PC-9 (cell line): ENCODE data around the gene TMEM131L. TPM values are rescaled to one million over a fixed set of nuclear protein-coding genes. Genes with fewer than 3 reads are reported as not detected.
"Not testable (repeated sequence)": the region's sequence is repeated elsewhere in the genome, so short reads cannot be mapped to it uniquely, and the experiment has no call there.

Source experiments
- BruUV-seq: library from RNA; stranded (reverse); fragments of 400-500 nt; replicated peaks from 2 replicates; lab custom pipeline; 2021; lab: Mats Ljungman, UMichigan
- CTCF ChIA-PET: fragments of 300-600 bp; sonication (Branson Sonifier 250); formaldehyde crosslinking; loops from one replicate; lab custom pipeline; 2022; ENCODE audit warnings: antibody characterized with exemption; lab: Charles Lee
- POLR2A ChIA-PET: fragments of 300-600 bp; sonication (Branson Sonifier 250); formaldehyde crosslinking; loops from one replicate; lab custom pipeline; 2022; ENCODE audit warnings: antibody characterized with exemption; ENCODE audit not compliant: unreplicated experiment; lab: Charles Lee
- DNase-seq, 2 experiments: peaks; one replicate each; pipeline versions ENCODE4 v3.0.0 to v3.0.0-alpha.2; 2015 to 2022; ENCODE audit warnings: mixed read lengths in 1 of 2
- H2AFZ ChIP-seq: fragments of 200-600 bp; sonication (generic); 2 replicates; pipeline ENCODE4 v1.8.1; 2017; ENCODE audit warnings: antibody characterized with exemption
- H3F3A ChIP-seq: fragments of 200-600 bp; sonication (generic); 2 replicates; pipeline ENCODE4 v1.8.1; 2017; ENCODE audit warnings: antibody characterized with exemption, mild to moderate bottlenecking, low read depth; ENCODE audit not compliant: insufficient read depth
- H3K27ac ChIP-seq: fragments of 200-600 bp; sonication (generic); 2 replicates; pipeline ENCODE4 v1.6.1; 2016; ENCODE audit warnings: mixed run types
- H3K27me3 ChIP-seq: fragments of 200-600 bp; sonication (generic); 2 replicates; pipeline ENCODE4 v1.6.1; 2016; ENCODE audit warnings: low read depth, mixed run types; ENCODE audit not compliant: insufficient read depth
- H3K36me3 ChIP-seq: fragments of 200-600 bp; sonication (generic); 2 replicates; pipeline ENCODE4 v1.6.1; 2016; ENCODE audit warnings: low read depth, mixed run types
- H3K4me1 ChIP-seq: fragments of 200-600 bp; sonication (generic); replicated peaks from 2 replicates; pipeline ENCODE4 v1.6.1; 2016; ENCODE audit warnings: mixed run types; ENCODE audit not compliant: insufficient read depth
- H3K4me2 ChIP-seq: fragments of 200-600 bp; sonication (generic); 2 replicates; pipeline ENCODE4 v1.6.1; 2017; ENCODE audit warnings: mixed run types
- H3K4me3 ChIP-seq: fragments of 200-600 bp; sonication (generic); 2 replicates; pipeline ENCODE4 v1.6.1; 2016; ENCODE audit warnings: mixed run types
- H3K79me2 ChIP-seq: fragments of 200-600 bp; sonication (generic); 2 replicates; pipeline ENCODE4 v1.6.1; 2017; ENCODE audit warnings: low read depth, mixed run types
- H3K9me2 ChIP-seq: fragments of 200-600 bp; sonication (generic); 2 replicates; pipeline ENCODE4 v1.8.1; 2017; ENCODE audit warnings: mild to moderate bottlenecking; ENCODE audit not compliant: insufficient read depth
- H3K9me3 ChIP-seq: fragments of 200-600 bp; sonication (generic); 2 replicates; pipeline ENCODE4 v1.8.1; 2016; ENCODE audit warnings: low read depth; ENCODE audit not compliant: insufficient read depth
- H4K20me1 ChIP-seq: fragments of 200-600 bp; sonication (generic); 2 replicates; pipeline ENCODE4 v1.8.1; 2017; ENCODE audit not compliant: insufficient read depth
- EZH2 ChIP-seq: fragments of 200-600 bp; sonication (generic); IDR thresholded peaks from 2 replicates; pipeline ENCODE4 v1.8.0; 2017; ENCODE audit warnings: antibody characterized with exemption, low read depth
- intact Hi-C: fragments of 100-400 bp; cut with micrococcal nuclease; formaldehyde crosslinking; loops from one replicate; pipeline ENCODE4 v1.10.0; 2022; ENCODE audit not compliant: unreplicated experiment
- total RNA-seq: library from RNA; stranded (reverse); gene quantifications from 2 replicates; pipeline ENCODE4 v1.2.3, GENCODE V29; 2021
- TF ChIP-seq, protein P1 (sequence below): fragments of 200-600 bp; sonication (generic); conservative IDR thresholded peaks from 2 replicates; pipeline ENCODE4 v1.6.1; 2017; ENCODE audit warnings: mixed run types, antibody characterized with exemption, mild to moderate bottlenecking, moderate library complexity

Gene TMEM131L
- total RNA-seq, 1 experiment from 2014 or later, result 3.8 TPM

DNA sequence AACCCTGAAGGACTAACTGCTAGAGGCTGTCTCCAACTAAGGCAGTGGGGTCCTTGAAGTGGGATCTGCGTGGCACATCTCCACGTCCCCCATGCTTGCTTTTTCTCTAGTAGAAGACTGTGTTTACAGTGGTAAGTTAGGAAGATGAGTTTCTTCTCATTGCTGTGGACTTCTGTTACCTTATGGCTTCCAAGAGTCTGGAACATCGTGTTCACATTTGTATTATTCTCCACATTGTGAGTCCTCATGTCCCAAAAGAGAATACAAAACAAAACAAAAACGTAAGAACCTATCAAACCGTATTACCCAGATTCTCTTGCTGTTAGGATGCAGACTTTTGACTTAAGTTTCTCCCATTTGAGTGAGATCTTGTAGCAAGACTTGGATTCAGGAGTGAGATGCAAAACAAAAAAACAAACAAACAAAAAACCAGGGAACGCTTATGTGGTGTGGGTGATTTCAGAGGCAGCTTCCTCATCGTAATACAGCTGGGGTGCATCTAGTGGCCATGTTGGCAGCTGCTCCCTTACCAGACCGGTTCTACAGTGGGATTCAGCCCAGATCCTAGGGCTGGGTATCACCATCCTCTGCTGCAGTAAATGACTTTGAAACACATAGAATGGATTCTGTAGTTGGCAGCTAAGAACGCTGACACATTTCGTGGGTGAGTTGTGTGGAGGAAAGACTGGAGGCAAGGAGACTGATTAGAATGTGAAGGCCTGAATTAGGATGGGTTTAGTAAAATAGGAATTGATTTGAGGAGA lies 41.3 kb downstream of the TMEM131L start:
- no peak overlapping the region for H3K4me2 ChIP-seq
- H2AFZ ChIP-seq, result no peak overlapping the region
- H3K4me1 ChIP-seq, result peaks cover 19% of the 10 kb centered on the region
- H3F3A ChIP-seq, result no peaks in the 10 kb centered on the region
- H3K9me3 ChIP-seq, result no peaks in the 10 kb centered on the region
- DNase-seq, result no peak
- no peak overlapping the region for H3K4me3 ChIP-seq
- POLR2A ChIA-PET, result no interaction called here
- no peak overlapping the region for H3K27ac ChIP-seq
- H3K9me2 ChIP-seq, result no peaks in the 10 kb centered on the region
- intact Hi-C loops, result no loop called here
- no peaks in the 10 kb centered on the region for H4K20me1 ChIP-seq
- CTCF ChIA-PET, result no interaction called here
- TF ChIP-seq EZH2, result no peak
- TF ChIP-seq, protein P1, sequence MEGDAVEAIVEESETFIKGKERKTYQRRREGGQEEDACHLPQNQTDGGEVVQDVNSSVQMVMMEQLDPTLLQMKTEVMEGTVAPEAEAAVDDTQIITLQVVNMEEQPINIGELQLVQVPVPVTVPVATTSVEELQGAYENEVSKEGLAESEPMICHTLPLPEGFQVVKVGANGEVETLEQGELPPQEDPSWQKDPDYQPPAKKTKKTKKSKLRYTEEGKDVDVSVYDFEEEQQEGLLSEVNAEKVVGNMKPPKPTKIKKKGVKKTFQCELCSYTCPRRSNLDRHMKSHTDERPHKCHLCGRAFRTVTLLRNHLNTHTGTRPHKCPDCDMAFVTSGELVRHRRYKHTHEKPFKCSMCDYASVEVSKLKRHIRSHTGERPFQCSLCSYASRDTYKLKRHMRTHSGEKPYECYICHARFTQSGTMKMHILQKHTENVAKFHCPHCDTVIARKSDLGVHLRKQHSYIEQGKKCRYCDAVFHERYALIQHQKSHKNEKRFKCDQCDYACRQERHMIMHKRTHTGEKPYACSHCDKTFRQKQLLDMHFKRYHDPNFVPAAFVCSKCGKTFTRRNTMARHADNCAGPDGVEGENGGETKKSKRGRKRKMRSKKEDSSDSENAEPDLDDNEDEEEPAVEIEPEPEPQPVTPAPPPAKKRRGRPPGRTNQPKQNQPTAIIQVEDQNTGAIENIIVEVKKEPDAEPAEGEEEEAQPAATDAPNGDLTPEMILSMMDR, result no peak
- H3K36me3 ChIP-seq, result no peaks in the 10 kb centered on the region
- H3K27me3 ChIP-seq, result no peaks in the 10 kb centered on the region
- no TSS peak for BruUV-seq
- no peaks in the 10 kb centered on the region for H3K79me2 ChIP-seq

DNA sequence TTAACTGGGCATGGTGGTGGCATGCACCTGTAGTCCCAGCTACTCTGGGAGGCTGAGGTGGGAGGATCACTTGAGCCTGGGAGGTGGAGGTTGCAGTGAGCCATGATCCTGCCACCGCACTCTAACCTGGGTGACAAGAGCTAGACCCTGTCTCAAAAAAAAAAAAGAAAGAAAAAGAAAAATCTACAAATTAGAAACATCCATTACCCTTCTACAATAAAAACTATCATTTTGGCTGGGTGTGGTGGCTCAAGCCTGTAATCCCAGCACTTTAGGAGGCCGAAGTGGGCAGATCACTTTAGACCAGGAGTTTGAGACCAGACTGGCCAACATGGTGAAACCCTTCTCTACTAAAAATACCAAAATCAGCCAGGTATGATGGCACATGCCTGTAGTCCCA lies 43.1 kb downstream of the TMEM131L start:
- H3F3A ChIP-seq, H3K4me3 ChIP-seq, H3K27ac ChIP-seq, H3K36me3 ChIP-seq, H3K79me2 ChIP-seq, H3K27me3 ChIP-seq, H2AFZ ChIP-seq, H3K9me2 ChIP-seq, BruUV-seq, POLR2A ChIA-PET, H3K4me2 ChIP-seq, intact Hi-C loops, DNase-seq, CTCF ChIA-PET, H4K20me1 ChIP-seq, H3K9me3 ChIP-seq: not testable (repeated sequence)
- H3K4me1 ChIP-seq, result peaks cover 19% of the 10 kb centered on the region

DNA sequence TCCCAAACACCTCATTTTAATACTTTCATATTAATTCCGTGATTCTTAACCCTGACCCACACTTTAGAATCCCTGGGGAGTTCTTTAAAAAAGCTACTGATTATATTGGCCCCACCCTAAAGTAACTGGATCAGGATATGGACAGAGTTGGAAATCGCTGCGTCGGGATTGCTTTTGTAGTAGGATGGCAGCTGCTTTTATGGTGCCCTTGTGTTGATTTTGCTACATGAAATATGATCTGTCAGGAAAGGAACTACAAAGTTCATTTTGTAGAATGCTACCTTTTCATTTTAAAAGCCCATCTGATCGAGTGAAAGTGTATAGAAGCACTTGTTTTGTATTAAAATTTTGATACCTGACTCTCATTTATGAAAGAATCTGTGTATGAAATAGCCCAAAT lies 43.6 kb downstream of the TMEM131L start:
- Histone ChIP-seq H3K36me3 (no peaks in the 10 kb centered on the region), H3K27ac (no peak overlapping the region), H3K4me1 (peaks cover 19% of the 10 kb centered on the region), H3F3A (no peaks in the 10 kb centered on the region), H4K20me1 (no peaks in the 10 kb centered on the region), H3K27me3 (no peaks in the 10 kb centered on the region), H3K9me3 (no peaks in the 10 kb centered on the region), H2AFZ (no peak overlapping the region), H3K9me2 (no peaks in the 10 kb centered on the region), H3K4me2 (no peak overlapping the region), H3K79me2 (no peaks in the 10 kb centered on the region), H3K4me3 (no peak overlapping the region)
- ChIA-PET CTCF (no interaction called here), POLR2A (no interaction called here)
- DNase-seq, result no peak
- intact Hi-C loops, result no loop called here
- TF ChIP-seq, protein P1, result no peak
- TF ChIP-seq EZH2, result no peak
- no TSS peak for BruUV-seq
